Omental fat pad (tissue), 4 donors: ENCODE measurements around the gene HAGHL. TPM values are rescaled to one million over a fixed set of nuclear protein-coding genes. Genes with fewer than 3 reads are reported as not detected.

Source experiments
- ATAC-seq: fragments of 150-250 bp; one replicate; pipeline ENCODE4 v1.9.1; 2016; ENCODE audit warnings: mild to moderate bottlenecking, moderate library complexity; ENCODE audit not compliant: low FRiP score
- DNase-seq: peaks from one replicate; pipeline ENCODE4 v3.0.0-alpha.2; 2019; ENCODE audit warnings: low spot score
- total RNA-seq, 4 donors: library from RNA; depleted of rRNA; stranded (reverse); fragments of >200 nt; gene quantifications; one replicate each; pipeline ENCODE4 v1.1.0, GENCODE V29; 2016
- TF ChIP-seq, protein P1 (sequence below), 3 donors: fragments of 450-650 bp; IDR thresholded peaks; one replicate each; pipeline ENCODE4 v1.5.1; 2016 to 2017; ENCODE audit warnings: antibody characterized with exemption in 3 of 3, mild to moderate bottlenecking in 3 of 3, moderate library complexity in 2 of 3

The HAGHL gene
- total RNA-seq, 4 donors from 2014 or later = 0.79 to 7.3 (median 4.6) TPM

DNA sequence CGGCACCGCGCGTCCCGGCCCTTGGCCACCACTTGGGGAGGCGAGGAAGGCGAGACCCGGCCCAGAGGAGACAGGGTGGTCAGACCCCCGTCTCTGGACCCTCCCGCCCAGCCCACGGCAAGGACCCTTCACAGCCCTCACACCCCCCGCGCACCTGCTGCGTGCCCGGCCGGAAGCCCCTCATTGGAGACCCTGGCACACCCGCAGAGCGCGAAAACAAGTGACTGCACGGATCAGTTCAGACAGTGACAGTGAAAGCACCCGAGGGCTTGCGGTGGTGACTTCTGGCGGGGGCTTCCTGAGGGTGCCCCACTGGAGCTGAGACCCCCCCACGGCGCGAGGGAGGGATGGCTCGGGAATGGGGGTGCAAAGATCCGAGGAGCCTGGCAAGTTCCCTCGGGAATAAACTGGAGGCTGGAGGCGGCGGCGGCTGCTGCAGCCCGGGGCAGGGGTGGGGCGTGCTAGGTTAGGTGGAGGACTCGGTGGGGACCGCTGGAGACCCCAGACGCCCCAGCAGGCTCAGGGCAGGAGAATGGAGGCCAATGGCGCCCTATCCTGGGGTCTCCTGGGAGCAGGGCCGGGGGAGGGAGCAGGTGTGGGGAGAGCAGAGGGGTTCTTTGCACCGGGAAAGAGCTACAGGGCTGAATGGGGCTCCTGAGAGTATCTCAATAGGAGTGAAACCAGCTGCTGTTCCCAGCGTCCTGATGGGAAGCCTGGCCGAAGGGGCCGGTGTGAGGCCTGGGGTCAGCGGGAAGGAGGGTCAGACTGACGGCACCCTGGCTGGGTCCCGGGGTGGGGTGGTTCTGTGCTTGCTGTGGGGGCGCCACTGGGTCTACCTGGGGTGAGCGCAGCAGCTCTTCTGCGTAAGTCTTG lies 20.5 kb upstream of the HAGHL start:
- TF ChIP-seq, protein P1, sequence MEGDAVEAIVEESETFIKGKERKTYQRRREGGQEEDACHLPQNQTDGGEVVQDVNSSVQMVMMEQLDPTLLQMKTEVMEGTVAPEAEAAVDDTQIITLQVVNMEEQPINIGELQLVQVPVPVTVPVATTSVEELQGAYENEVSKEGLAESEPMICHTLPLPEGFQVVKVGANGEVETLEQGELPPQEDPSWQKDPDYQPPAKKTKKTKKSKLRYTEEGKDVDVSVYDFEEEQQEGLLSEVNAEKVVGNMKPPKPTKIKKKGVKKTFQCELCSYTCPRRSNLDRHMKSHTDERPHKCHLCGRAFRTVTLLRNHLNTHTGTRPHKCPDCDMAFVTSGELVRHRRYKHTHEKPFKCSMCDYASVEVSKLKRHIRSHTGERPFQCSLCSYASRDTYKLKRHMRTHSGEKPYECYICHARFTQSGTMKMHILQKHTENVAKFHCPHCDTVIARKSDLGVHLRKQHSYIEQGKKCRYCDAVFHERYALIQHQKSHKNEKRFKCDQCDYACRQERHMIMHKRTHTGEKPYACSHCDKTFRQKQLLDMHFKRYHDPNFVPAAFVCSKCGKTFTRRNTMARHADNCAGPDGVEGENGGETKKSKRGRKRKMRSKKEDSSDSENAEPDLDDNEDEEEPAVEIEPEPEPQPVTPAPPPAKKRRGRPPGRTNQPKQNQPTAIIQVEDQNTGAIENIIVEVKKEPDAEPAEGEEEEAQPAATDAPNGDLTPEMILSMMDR (IDR thresholded peaks at IDR 0.05) = no peak
- DNase-seq = no peak
- ATAC-seq = no peak

- TF ChIP-seq, protein P1 (IDR thresholded peaks at IDR 0.05) = no peak
- ATAC-seq = no peak
- no peak for DNase-seq
Measured at GRCh38 chr16:707062-707538, 19.8 kb upstream of the HAGHL start.

GRCh38 chr16:708019-708418 lies 18.9 kb upstream of the HAGHL start:
- ATAC-seq (no peak), DNase-seq (no peak)
- TF ChIP-seq, protein P1 (IDR thresholded peaks at IDR 0.05) = no peak

- no peak for ATAC-seq
- TF ChIP-seq, protein P1 (IDR thresholded peaks at IDR 0.05) = no peak
- no peak for DNase-seq
Measured at GRCh38 chr16:708959-709358, 17.9 kb upstream of the HAGHL start.

DNA sequence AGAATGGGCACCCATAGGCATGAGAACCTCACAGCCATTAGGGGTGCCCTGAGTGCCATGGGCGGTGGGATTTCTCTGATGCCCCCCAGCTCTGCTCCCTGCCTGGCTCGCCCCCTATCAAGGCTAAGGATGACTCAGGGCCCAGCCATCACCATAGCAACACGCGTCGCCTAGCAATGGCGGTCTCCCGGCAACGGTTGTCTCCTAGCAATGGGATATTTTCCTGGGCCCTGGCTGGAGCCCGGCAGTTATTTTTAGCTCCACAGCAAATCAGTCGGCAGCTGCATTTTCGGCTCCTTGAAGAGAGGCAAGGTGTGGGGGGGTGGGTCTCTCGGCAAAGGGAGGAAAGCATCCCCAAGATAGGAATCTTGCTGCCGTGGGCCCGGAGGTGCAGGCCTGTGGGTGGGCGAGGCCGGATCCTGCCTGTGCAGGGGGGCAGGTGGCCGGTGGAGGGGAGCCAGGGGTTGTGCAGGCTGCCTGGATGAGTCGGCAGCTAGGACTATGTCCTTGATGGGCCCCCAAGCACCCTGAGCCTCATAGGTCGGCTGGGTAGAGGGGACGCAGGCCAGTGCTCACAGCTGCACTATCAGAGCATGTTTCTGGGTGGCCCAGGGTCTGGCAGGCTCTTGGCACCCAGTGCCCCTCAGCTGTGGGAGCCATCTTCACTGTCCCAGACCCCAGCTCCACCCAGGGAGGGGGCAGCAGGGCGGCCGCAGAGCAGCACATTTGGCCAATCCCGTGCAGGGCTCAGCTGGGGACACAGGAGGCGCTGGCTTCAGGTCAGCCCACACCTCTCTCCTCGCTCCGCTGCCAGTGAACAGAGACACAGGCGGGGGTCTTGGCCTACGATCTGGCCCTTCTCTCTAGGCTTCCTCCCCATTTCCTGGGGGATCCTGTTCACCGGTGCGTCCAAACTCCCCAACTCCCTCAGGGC lies 17.1 kb upstream of the HAGHL start:
- TF ChIP-seq, protein P1 (IDR thresholded peaks at IDR 0.05) = no peak
- DNase-seq (no peak), ATAC-seq (no peak)

DNA sequence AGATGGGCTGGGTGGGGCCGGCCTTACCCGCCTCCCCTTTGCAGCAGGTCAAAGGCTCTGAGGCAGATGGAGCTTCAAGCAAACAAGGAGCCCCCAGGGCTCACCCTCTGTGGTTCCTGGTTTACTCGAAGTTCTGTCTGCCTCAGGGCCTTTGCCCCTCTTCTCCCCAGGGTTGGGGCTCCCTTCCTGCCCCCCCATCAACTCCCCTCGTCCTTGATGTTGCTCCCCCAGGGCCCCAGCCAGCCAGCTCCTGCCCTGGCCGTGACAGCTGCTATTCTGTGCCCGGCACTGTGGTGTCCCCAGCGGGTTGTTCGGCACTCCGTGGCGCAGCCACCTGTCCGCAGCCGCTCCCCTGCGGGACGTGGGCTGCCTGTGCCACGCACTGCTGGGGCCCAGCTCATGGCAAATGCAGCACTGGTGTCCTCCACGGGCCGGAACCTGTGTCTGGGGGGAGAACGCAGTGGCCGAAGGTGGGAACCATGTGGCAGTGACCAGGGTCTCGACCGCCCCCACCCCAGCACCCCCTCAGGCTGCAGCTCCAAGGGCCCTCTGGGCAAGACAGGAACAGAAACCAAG lies 16.3 kb upstream of the HAGHL start:
- DNase-seq (no peak), ATAC-seq (no peak)
- TF ChIP-seq, protein P1 (IDR thresholded peaks at IDR 0.05) = no peak
